ENCODE measurements around the gene B9D2. TPM values are rescaled to one million over a fixed set of nuclear protein-coding genes. Genes with fewer than 3 reads are reported as not detected.
"Not testable (repeated sequence)": the region's sequence is repeated elsewhere in the genome, so short reads cannot be mapped to it uniquely, and the experiment has no call there.

The B9D2 gene, protein sequence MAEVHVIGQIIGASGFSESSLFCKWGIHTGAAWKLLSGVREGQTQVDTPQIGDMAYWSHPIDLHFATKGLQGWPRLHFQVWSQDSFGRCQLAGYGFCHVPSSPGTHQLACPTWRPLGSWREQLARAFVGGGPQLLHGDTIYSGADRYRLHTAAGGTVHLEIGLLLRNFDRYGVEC
- total RNA-seq: 6.3 and 6.9 TPM in 2 replicates

DNA sequence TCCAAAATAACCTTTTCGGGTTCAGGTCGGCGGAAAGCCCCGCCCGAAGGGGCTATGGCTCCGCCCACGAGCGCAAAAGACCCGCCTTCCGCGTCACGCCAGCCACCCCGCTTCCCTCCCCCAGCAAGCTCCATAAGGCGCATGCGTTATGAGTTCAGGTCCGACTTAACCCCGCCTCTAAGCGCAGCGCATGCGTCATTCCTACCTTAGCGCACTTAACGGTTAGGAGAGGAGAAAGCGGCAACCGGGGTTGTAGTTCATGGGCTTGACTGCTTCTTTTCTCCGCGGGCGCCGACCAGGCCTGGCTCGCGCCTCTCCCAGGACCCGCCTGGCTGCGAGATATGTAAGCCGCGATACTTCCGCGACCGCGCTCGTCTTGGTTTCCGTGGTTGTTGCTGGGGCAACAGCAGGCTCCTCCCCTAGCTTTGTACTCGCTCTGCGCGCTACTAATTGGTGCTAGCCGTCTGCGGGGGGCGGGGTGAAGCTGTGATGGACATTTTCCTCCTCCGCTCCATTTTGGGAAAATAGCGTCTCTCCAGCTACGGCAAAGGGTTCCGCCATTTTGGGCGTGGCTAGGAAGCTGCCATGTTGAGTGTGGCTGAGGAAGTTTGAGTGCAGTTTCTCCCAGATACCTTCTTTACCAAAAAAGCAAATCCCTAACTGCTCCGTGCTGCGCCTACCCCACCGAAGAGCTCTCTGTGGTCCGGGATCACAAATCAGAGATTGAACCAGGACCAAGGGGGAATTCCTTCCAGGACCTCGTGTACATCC lies at the start of gene B9D2:
Gene B9D2, minus strand, starts transcription at position 397 of the 771 bp plus-strand sequence. CDS start 630 bp downstream, outside the sequence.
- peak; percentile 98 to 99 for DNase-seq (ENCODE audit: low read depth in 2 of 2)

- DNase-seq (ENCODE audit: low read depth in 2 of 2): no peak
Measured at GRCh38 chr19:41412953-41413352, 49.0 kb upstream of the B9D2 start.

GRCh38 chr19:41411968-41412265 lies 48.0 kb upstream of the B9D2 start:
- DNase-seq (ENCODE audit: low read depth in 2 of 2): no peak

DNA sequence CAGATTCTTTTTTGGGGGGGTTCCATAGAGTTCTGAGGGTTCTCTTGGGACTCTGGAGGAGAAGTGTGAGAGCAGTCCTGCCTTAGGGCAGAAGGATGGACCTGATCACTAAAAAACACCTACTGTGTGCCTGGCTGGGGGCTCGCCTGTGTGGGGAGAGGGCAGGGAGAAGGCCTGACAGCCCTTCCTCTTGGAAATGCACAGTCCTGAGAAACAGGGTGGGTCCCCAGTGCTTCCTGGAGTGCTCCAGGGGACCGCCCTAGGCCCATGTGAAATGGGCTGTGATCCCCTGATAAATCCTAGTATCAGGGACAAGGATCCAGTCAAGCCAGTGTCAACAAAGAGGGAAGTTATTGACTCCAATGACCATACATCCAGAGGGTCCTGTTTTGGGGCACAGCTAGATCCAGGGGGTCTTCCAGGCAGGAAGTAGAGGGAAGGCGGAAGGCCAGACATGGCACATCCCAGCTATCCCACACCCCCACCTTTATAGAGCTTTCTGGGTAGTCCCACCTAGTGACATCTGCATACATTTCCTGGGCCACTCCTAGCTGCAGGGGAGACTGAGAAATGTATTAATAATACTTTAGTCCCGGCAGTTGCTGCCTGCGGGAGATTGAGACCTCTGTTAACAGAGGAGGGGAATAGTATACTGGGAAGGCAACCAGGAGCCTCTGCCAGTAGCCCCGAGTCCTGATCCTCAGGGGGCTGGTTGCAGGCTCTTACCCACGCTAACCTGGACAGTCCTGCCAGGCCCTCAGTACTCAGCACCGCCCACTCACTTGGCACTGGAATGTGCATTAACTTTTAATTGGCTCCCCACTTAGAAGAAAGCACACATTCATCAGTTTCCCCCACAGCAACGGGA lies 47.4 kb upstream of the B9D2 start:
- no peak for DNase-seq (ENCODE audit: low read depth in 2 of 2)

- no peak for DNase-seq (ENCODE audit: low read depth in 2 of 2)
Measured at GRCh38 chr19:41410336-41411054, 46.5 kb upstream of the B9D2 start.

DNA sequence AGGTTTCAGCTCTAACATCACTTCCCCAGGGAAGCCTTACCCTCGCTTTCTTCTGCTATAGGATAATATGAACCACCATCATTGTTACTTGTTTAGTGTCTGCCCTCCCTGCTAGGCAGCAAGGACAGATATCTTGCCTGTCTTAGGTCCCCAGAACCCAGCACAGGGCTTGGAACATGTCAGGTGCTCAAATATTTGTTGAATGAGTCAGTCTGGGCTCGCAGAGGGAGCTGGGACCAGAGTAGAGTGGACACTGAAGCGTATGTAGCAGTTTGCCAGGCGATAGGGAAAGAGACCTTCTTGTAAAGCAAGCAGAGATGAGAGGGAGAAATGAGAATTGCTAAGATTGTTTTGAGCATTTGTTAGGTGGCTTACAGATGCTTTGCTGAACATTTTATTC lies 45.3 kb upstream of the B9D2 start:
- peak; percentile 37 to 52 for DNase-seq (ENCODE audit: low read depth in 2 of 2)

DNA sequence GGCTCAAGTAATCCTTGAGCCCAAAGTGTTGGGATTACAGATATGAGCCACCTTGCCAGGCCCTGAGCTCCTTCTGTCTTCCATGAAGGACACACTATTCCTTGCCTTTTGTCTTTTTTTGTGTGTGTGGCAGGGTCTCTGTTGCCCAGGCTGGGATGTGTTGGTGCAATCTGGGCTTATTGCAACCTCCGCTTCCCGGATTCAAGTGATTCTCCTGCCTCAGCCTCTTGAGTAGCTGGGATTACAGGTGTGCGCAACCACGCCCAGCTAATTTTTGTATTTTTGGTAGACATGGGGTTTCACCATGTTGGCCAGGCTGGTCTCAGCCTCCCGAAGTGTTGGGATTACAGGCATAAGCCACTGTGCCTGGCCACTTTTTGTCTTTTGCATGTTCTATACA lies 44.9 kb upstream of the B9D2 start:
- not testable (repeated sequence) for DNase-seq (ENCODE audit: low read depth in 2 of 2)

- DNase-seq (ENCODE audit: low read depth in 2 of 2): no peak
Measured at GRCh38 chr19:41408256-41408655, 44.3 kb upstream of the B9D2 start.

DNA sequence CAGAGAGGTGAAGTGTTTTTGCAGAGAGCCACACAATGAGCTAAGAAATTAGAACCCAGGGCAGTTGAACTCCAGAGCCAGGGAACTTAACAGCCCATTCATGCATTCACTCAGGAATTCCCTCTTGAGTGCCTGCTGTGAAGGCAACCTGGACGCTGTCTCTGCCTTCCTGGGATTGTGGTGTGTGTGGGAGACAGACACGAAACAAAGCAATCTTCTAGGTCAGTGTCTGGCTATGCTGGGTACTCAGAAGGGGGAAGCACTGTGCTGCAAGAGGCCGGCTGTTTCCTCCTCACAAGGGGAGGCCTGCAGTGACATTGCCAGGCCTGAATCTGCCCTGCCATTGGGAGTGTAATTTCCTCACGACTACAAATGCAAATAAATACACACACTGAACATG lies 43.3 kb upstream of the B9D2 start:
- DNase-seq (ENCODE audit: low read depth in 2 of 2): peak in 1 of 2 donors; percentile 76

DNA sequence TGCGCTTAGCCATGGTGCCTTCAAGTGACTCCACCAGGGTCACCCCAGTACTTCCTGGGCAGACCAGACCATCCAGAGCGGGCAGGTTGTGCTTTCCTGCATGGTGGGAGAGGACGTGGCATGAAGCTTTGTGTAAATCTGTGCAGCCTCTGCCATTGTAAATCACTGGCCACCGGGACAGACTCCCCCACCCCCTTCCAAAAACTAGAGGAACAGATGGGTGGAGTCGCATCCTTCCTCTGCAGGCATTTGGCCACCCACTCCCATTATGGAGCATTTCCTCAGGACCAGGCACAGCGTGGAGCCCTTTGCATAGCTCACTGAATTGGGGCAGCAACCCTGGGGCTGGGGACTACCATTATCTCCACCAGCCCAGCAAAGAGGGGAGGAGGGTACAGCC lies 41.8 kb upstream of the B9D2 start:
- DNase-seq (ENCODE audit: low read depth in 2 of 2): peak in 1 of 2 donors; percentile 6

DNA sequence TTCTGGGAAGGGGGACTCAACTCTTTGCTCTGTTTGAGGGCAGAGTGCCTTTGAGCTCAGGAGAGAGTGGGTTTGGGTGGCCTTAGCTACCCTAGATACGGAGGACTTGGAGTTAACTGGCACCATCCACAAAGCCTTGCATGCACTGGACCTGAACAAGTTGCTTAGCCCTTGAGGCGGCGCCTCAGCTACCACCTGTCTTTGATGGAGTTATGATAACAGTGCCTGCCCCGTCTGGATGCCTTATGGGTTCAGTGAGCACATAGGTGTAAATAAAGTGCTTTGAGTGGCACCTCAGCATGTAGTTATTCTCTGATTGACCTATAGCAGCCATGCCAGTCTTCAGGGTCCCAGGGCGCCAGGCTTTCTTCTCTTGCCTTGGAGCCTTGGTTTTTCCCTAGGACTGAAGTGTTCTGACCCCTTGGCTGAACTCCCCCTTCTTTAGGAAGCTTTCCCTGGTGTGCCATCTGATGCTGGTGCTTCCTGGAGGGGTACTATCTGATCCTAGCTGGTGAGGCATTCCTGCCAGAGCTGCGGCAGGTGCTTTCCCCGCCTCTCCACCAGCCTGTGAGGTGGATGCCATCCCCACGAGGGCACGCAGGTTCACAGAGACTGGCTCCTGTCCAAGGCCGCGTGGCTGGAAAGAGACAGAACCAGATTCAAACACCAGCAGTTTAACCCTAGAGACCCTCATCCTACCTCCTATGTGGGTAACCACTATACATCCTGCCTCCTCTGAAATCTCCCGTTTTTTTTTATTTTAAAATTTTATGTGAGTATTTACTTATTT lies 39.4 kb upstream of the B9D2 start:
- DNase-seq (ENCODE audit: low read depth in 2 of 2): no peak

- peak in 1 of 2 donors; percentile 11 for DNase-seq (ENCODE audit: low read depth in 2 of 2)
Measured at GRCh38 chr19:41402010-41402409, 38.1 kb upstream of the B9D2 start.

DNA sequence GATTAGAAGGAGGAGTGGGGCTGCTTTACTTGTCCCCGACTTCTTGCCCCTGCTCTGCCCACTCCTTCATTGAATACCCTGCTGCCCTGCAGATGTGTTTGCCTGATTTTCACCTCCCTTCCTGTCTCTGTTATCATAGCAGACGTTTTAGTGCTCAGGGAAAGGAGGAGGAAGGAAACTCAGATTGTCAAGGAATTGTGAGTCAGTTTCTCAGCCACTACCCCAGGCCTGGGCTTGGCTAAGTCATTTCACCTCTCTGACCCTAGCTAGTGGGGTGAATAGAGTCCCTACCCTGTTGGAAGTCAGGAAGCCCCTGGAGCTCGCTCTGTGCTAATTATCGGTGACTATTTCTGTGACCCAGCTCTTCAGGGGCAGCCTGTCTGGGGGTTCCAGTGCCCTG lies 37.5 kb upstream of the B9D2 start:
- DNase-seq (ENCODE audit: low read depth in 2 of 2): peak in 1 of 2 donors; percentile 87

DNA sequence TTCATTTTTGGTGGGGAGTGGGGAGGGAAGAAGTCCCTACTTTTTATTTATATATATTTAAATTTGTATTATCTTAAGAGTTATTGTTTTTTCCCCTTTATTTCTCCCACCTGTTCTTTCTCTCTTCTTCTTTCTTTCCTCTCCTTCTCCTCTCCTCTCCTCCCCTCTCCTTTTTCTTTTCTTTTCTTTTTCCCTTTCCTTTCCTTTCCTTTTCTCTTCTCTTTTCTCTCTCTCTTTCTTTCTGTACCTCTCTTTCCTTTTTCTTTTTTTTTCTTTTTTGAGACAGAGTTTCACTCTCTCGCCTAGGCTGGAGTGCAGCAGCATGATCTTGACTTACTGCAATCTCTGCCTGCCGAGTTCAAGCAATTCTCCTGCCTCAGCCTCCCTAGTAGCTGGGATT lies 35.6 kb upstream of the B9D2 start:
- no peak for DNase-seq (ENCODE audit: low read depth in 2 of 2)

GRCh38 chr19:41399091-41399490 lies 35.1 kb upstream of the B9D2 start:
- no peak for DNase-seq (ENCODE audit: low read depth in 2 of 2)

DNA sequence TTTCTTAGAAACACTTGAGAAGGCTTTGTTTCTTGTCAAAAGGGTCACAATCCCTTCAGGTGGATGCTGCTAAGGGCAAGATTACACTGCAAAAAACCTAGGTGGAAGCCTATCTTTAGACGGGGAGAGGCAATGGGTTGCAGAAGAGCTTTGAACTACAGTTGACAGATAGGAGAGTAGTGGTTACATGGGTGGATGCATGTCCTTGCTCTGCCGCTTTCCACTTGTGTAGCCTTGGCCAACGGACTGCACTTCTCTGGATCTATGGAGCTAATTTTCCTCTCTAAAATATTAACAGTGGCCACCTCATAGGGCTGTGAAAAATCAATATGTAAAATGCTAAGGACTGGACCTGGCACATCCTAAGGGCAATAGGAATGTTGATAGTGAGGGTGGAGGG lies 34.6 kb upstream of the B9D2 start:
- DNase-seq (ENCODE audit: low read depth in 2 of 2): no peak

DNA sequence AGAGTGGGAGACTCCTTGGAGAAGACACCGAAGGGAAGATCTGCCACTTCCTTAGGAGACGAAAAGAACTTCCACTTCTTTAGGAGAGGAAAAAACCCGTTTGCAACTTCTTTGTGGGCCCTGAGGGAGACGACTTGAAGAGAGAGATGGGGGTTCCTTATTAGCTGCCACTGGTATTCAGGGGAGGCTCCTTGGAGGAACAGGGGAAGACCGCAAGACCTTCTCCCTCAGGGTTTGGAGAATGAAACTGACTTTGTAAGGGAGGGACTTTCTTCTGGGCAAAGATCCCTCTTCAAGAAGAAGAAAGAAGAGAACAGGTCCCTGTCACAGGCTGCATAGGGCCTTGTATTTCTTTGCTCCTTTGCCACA lies 34.1 kb upstream of the B9D2 start:
- DNase-seq (ENCODE audit: low read depth in 2 of 2): no peak

- DNase-seq (ENCODE audit: low read depth in 2 of 2): peak; percentile 100
Measured at GRCh38 chr19:41397086-41398049, 33.4 kb upstream of the B9D2 start, which contains the start of the genes BCKDHA and EXOSC5. BCKDHA (plus strand) TSS chr19:41397818; CDS start chr19:41397828, 10 bp downstream. EXOSC5 (minus strand) TSS chr19:41397359; CDS start chr19:41397328, 31 bp downstream.

DNA sequence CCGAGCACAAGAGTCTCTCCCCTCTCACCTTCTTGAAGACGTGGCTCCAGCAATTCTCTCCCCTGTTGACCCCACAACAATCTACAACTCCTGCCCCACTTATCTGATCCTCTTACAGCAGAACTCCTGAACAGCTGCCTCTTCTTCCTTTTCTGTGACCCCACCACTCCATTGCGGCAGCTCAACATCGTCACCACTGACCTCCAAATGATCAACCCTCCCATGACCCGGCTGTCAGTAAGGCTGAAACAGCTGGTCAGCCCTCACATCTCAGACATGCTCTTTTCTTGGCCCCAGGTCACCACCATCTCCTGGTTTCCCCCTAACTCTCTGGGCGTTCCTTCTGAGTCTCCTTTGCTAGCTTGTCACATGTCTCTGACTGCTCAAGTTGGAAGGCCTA lies 31.4 kb upstream of the B9D2 start:
- DNase-seq (ENCODE audit: low read depth in 2 of 2): no peak

DNA sequence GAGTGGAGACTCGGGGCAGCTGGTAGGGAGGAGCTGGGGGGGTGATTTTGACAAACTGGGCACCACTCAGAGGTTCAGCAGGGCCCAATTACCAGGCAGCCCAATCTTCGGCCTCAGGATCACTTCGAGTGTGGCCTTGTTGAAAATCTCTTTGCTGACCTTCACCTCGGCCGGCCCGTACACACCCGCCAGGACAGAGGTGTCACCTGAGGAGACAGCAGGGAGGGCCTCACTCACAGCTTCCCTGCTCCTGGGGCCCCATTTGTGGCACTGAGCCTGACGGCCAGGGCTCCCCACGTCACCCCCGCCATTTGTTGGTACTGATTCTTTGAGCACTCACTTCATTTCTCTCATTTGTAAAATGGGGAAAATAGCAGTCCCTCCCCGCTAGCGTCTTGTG lies 28.8 kb upstream of the B9D2 start:
- no peak for DNase-seq (ENCODE audit: low read depth in 2 of 2)
